ENCODE measurements around the gene CLPTM1. TPM values are rescaled to one million over a fixed set of nuclear protein-coding genes. Genes with fewer than 3 reads are reported as not detected.

The CLPTM1 gene
- total RNA-seq, 1 donor from 2014 or later, result 93.2 TPM

DNA sequence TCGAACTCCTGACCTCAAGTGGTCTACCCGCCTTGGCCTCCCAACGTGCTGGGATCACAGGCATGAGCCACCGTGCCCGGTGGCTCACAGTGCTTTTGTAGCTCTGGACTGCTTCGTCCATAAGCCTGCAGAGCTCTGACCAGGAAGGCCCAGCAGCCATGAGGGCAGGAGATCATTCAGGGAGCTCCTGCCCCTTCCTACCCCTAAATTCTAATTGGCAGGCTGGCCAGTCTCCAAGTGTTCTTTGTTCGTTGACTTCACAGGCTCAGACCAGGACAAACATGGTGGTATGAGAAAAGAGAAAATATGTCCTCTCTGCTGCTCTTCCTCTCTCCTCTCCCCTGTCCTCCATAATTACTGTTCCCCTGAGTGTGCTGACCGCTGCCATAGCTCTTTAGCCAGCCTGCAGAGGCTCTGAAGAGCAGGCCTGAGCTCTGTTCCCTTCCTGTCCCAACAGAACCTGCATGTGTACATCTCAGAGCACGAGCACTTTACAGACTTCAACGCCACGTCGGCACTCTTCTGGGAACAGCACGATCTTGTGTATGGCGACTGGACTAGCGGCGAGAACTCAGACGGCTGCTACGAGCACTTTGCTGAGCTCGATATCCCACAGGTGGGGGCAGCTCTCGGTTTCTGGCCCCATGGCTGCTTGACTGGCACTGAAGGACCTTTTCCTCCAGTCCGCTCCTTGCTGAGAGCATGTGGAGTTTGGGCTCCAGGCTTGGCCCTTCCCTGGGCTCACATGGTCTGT is 19.0 kb downstream of the CLPTM1 start:
- no peak for DNase-seq (ENCODE audit: low read depth, low spot score)
- no peak overlapping the region for H3K27ac Mint-ChIP-seq (ENCODE audit: unreplicated experiment)
- peaks cover 3% of the 10 kb centered on the region for H3K36me3 Mint-ChIP-seq (ENCODE audit: low read depth)

DNA sequence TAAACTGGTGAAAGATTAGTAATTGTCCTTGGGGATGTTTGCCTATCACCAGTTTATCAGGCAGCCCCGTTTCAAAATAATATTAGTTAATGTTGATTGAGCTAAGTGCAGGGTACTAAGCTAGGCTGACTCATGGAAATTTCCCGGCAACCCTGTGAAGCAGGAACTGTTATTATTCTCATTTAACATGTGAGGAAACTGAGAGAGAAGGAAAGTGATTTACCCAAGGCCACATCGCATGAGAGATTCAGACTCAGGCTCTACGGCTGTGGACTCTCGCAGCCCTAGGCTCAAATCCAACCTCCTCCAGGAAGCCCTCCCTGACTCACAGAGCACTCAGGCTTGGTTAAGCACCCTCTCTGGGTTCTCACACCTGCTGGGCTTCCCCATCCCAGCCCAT is 19.7 kb downstream of the CLPTM1 start:
- H3K9me3 Mint-ChIP-seq, result no peaks in the 10 kb centered on the region
- no peaks in the 10 kb centered on the region for H3K27me3 Mint-ChIP-seq (ENCODE audit: low read depth)
- no peak for DNase-seq (ENCODE audit: low read depth, low spot score)
- no peak overlapping the region for H3K27ac Mint-ChIP-seq (ENCODE audit: unreplicated experiment)
- no peak overlapping the region for H3K4me3 Mint-ChIP-seq
- no peaks in the 10 kb centered on the region for H3K4me1 Mint-ChIP-seq
- peaks cover 3% of the 10 kb centered on the region for H3K36me3 Mint-ChIP-seq (ENCODE audit: low read depth)
- TF ChIP-seq CTCF (conservative IDR thresholded peaks at IDR 0.05), result no peak

More for the DNA sequence above, 19.0 kb downstream of the CLPTM1 start:
- Mint-ChIP-seq H3K4me3 (no peak overlapping the region), H3K9me3 (no peaks in the 10 kb centered on the region), H3K27me3 (ENCODE audit: low read depth) (no peaks in the 10 kb centered on the region), H3K4me1 (no peaks in the 10 kb centered on the region)
- TF ChIP-seq CTCF (conservative IDR thresholded peaks at IDR 0.05), result no peak

GRCh38 chr19:44975444-44975843 is 20.3 kb downstream of the CLPTM1 start:
- Mint-ChIP-seq H3K27ac (ENCODE audit: unreplicated experiment) (no peak overlapping the region), H3K36me3 (ENCODE audit: low read depth) (peaks cover 3% of the 10 kb centered on the region), H3K4me3 (no peak overlapping the region), H3K9me3 (no peaks in the 10 kb centered on the region), H3K4me1 (no peaks in the 10 kb centered on the region), H3K27me3 (ENCODE audit: low read depth) (no peaks in the 10 kb centered on the region)
- no peak for TF ChIP-seq CTCF (conservative IDR thresholded peaks at IDR 0.05)
- no peak for DNase-seq (ENCODE audit: low read depth, low spot score)

- no peaks in the 10 kb centered on the region for H3K9me3 Mint-ChIP-seq
- no peak for TF ChIP-seq CTCF (conservative IDR thresholded peaks at IDR 0.05)
- H3K36me3 Mint-ChIP-seq (ENCODE audit: low read depth), result no peaks in the 10 kb centered on the region
- no peaks in the 10 kb centered on the region for H3K4me1 Mint-ChIP-seq
- H3K27ac Mint-ChIP-seq (ENCODE audit: unreplicated experiment), result peak overlapping the region; percentile 75
- no peaks in the 10 kb centered on the region for H3K27me3 Mint-ChIP-seq (ENCODE audit: low read depth)
- no peak overlapping the region for H3K4me3 Mint-ChIP-seq
- no peak for DNase-seq (ENCODE audit: low read depth, low spot score)
These were observed 28.8 kb downstream of the CLPTM1 start for GRCh38 chr19:44984005-44984404.

GRCh38 chr19:44985445-44985844 is 30.3 kb downstream of the CLPTM1 start:
- Mint-ChIP-seq H3K27ac (ENCODE audit: unreplicated experiment) (no peak overlapping the region), H3K36me3 (ENCODE audit: low read depth) (no peaks in the 10 kb centered on the region), H3K27me3 (ENCODE audit: low read depth) (no peaks in the 10 kb centered on the region), H3K4me3 (no peak overlapping the region), H3K4me1 (no peaks in the 10 kb centered on the region), H3K9me3 (no peaks in the 10 kb centered on the region)
- DNase-seq (ENCODE audit: low read depth, low spot score), result no peak
- no peak for TF ChIP-seq CTCF (conservative IDR thresholded peaks at IDR 0.05)
